Activated CD4-positive, alpha-beta T cell treated with anti-CD3 and anti-CD28 coated beads, Interleukin-2, amount 50 U/mL, for 1 hour (primary cell): Measurements from ENCODE around the gene GALNT15.

Experiments
- DNase-seq: peaks from one replicate; pipeline ENCODE4 v3.0.0-alpha.2; 2020

GALNT15 gene

DNA sequence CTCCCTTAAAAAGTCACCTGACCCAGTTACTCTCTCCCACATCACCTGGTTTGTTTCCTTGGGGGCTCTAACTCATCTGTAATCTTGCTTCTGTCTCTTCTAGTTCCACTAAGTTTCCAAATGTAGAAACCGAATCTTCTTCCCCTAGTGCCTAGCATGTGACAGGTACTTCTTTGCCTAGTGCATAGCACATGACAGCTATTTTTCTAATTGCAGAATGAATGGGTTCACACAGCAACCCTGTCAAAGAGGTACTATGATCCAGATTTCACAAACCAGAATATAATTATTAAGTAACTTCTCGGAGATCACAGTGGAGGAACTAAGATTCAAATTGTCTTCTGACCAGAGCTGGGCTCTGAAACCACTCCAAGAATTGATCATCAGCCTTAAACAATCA lies 82.8 kb downstream of the GALNT15 start:
- no peak for DNase-seq

DNA sequence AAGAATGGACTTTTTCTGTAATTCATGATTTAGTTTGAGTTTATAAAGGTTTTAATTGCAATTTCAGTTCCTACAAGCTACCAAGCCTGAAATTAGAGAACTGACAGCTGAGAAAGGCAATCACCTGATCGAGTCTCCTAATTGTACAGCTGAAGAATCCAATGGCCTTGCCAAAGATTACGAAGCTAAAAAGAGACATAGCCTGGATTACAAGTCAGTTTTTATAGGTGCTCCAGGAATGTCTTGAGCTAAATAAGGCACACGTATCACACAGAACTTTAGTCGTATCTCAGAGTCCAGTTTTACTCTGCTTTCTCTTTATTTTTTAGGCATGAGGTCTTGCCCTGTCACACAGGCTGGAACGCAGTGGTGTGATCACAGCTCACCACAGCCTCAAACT lies 83.7 kb downstream of the GALNT15 start:
- DNase-seq = no peak

DNA sequence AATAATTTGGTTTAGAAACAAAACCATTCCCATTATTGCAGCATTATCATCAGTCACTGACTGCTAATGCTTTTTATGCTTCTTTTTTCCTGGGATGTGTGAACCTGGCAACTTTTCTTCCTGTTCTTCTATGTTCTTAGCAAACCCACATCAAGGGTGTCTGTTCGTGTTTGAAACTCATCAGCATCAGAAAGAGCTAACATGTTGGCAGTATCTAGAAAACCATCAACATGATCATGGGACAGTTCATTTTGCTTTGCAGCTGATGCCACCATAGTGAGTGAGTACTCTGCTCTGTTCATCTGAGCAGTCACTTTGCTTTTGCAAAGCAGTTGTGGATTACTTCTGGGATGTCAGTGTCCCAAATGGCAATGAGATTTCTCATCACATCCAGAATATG lies 84.4 kb downstream of the GALNT15 start:
- DNase-seq = no peak

DNA sequence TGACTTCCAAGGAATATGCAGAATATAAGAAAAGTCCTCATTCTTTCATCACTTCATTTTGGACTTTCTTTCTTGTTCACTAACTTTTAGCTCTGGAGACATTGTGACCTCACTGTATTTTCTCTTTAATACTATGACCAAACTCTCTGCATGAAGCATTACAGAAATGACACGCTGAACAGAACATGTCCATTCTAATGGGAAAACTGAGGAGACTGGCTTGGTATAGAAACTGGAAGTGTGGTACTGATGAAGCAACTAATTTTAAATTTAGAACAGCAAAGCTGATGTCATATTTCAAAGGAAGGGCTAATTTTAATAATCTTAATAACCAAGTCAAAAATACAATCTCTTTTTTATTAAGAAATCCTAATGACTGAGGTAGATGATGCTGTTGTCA lies 85.6 kb downstream of the GALNT15 start:
- DNase-seq = no peak

DNA sequence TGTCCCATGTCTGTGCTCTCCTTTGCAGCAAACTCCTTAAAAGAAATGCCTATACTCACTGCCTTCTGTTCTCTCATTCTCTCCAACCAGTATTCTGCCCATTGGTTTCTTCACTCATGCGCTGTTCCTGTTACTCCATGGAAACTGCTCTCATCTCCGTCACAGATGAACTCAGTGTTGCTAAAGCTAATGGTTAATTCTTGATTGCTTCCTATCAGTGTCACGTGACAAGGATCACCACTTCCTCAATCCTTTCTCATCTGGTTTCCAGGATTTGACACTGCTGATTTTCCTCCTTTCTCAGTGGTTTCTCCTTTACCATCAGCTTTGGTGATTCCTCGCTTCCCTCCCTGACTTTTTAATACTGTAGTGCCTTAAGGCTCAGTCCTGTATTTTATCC lies 87.7 kb downstream of the GALNT15 start:
- DNase-seq = no peak

DNA sequence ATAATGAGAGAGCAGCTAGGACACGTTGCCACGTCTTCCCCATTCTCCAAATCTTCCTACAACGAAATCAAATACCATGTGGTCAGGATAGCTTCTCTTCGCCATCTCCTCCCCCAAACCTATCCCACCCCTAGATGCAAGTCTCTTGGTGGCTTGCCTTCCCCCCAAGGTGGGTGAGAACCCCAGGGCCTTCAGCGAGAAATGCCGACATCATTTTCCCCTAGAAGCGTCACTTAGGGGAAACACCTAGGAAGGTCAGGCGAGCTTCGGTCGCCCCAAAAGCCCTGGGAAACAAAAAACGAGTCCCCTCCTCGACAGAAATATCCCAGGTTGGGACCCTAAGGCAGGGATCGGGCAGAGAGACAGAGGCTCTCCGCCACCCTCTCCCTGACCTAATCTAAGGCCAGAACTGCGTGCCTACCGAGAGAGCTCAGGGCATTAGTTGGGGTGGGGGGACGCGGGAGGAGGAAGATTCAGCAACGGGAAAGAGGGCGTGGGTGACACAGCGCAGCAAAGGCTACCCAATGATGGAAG lies 89.8 kb downstream of the GALNT15 start:
- DNase-seq = no peak

DNA sequence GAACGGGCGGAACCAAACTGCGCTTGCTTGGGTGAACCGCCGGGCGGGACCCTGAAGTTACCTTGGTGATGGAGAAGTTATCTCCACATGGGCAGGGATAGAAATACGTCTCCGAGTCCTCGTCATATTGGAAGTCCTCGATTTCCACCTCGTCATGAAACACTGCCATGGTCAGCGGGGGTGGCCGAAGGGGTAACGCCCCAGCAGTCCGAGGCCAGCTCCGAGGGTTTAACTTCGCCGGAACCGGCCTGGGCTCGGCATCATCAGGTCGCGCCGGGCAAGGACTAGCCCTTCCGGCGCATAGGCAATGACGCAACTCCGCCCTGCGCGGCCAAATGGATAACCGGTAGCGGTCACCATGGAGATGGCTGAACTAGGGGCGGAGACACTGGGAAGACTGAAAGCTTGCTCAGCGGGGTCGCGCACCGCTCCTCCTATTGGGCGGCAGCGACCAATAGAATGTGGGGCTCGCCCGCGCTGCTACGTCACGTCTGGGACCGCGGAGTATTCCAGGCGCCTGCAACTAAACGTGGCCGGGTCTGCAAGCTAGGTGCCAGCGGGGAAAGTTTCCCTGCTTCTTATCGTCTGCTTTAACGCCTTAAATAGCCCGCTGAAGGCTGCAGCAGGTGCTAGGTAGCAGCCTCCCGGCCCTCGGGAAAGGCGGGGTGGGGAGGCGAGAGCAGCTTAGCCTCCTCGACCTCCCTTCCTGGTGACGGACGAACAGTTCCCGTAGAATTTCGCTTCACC lies 90.4 kb downstream of the GALNT15 start, which contains the start of the genes DPH3 and OXNAD1:
TSS of gene DPH3 (minus strand) at position 236 of the 747 bp plus-strand sequence. CDS start at position 169, 67 bp downstream.
TSS of gene OXNAD1 (plus strand) at position 505 of the 747 bp plus-strand sequence. CDS start 5,741 bp downstream, outside the sequence.
- DNase-seq = peak; percentile 99

DNA sequence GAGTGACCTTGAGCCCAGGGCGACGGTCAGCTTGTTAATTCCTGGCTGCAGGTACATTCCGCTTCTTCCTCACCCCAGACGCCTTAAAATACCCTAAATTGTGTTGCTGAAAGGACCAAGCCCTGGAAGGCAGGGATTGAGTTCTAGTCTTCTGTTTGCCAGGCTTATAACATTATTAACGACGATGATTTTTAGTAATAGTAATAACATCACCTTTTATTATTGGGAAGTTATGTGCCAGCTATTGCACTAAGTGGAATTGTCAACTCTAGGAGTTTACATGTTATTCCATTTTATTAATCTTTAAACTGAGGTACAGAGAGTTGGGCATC lies 90.9 kb downstream of the GALNT15 start:
- DNase-seq = no peak

DNA sequence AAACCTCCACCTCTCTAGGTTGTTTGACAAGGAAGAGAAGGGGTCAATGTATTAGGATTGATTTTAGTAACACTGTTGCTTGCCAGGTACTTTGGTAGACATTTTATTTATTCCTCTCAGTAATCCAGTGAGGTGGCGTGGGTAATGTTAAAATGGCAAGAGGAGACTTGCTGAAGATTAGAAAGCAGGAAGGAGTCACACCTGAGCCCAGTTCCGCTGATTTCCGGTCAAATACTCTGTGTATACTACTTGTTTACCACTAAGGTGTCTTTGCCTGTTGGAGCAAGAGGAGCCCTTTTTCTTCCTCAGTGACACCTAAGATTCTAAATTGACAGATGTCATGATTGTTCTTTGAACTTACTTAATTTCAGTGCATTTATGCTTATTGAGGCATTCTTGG lies 92.2 kb downstream of the GALNT15 start:
- DNase-seq = no peak

DNA sequence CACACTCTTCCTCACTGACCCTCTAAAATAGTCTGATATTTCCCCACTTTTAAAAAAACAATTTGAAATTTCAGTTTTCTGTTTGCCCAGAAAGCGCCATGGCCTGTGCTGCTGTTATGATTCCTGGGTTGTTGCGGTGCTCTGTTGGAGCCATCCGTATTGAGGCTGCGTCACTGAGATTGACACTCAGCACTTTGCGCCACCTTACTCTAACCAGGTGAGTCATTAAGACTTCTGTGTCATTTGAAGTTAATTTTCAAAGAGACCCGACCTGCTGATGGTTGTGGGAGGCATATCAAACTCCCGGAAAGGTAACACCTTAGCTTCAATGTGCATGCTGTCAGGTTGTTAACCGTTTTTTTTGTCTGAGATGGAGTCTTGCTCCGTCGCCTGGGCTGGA lies 96.4 kb downstream of the GALNT15 start:
- no peak for DNase-seq

DNA sequence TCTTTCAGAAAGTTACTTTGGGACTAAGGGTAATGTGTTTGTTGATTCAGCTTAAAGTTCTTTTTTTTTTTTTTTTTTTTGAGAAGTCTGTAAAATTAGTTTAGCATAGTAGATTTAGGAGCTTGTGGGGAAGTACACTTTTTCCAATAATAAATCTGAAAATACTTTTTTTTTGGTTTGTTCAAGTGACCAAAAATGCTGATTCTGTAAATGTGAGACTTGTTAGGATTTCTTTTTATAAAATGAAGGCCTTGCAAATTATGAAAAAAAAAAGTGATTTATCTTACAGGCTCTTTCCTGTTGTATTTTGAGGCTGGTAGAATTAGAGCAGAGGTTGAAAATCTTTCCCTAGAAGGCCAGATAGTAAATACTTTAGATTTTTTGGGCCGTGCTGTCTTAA lies 98.1 kb downstream of the GALNT15 start:
- no peak for DNase-seq

DNA sequence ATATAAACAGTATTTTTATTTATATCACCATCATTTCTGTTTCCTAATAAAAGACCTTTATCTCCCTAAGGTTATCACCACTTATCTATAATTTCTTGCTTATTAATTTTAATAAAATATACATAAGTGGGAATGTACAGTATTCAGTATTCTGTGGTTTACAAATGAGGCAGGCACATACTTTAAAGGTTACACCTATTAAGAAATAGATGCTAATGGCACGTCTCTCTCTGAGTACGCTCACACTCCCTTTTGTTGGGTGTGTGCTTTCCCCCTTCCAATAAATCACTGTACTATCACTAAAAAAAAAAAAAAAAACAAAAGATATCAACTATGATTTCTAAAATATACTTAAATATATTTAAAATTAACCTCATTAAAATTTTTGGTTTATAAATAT lies 99.4 kb downstream of the GALNT15 start:
- no peak for DNase-seq

DNA sequence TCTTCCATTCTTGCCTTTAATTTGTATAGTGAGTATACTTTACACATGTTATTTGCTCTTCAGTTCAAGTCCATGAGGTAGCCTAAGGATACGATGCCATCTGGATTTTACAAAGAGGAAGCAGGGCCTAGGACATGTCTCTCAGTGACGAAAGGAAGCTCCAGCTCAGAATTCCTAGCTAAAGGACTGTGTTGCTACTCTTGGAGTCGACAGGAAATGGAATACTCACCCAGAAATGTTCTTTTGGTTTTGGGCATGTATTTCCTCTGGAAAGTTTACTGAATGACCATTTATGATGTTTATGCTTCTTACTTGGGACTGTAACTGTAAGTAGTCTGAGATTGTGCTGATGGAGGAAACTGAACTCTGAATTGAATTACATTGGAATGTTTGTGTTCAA lies 103.0 kb downstream of the GALNT15 start:
- no peak for DNase-seq

DNA sequence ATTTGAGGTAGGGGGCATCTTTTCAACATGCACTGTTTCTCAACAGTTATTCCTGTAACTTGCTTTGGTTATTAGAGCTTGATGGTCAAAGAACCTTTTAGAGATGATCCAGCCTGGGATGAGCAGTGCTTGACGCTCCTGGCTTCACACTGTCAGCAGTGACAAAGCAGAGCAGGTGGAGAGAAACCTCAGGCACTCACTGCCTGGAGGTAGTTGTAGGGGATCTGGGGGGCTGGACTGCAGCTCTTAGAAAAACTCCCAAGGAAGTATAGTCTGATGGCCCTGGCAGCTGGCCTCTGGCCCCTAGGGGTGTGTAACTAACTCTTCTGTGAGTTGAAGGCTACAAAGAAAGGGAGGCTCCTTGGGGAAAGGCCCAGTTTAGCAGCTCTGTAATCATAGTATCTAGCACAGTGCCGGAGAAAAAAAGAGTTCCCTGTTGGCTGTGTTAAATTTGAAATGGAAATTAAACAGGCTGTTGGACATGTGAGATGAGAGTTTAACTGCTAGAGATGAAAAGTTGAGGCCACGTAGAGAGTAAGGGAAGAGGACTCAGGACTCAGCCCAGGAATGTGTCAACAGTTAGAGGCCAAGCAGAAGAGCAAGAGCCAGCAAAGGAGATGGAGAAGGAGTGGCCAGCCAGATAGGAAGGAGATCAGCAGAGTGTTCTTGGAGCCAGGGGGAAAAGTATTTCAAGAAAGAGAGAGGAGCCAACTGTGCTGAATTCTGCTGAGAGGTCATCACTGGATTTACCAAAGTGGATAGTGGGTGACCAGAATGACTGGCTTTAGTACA lies 104.7 kb downstream of the GALNT15 start:
- DNase-seq = no peak

DNA sequence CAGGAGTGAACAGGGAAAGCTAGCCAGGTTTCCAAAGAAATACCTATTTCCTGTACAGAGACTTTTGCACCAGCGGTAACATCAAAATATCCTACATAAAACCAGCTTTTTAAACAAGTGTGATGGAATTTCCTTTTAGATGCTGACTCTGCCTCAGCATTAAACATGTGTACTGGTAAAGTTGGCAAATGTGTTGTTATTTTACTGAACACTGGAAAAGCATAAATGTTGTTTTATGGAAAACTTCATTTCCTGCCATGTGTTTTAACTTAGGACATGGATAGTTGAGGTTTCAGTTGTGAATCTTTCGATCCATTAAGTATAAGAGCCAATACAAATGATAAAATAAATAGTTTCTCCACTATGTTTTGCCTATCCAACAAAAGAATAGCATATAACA lies 106.2 kb downstream of the GALNT15 start:
- DNase-seq = no peak
